ENCODE results near the gene LRP8.

Gene LRP8

DNA sequence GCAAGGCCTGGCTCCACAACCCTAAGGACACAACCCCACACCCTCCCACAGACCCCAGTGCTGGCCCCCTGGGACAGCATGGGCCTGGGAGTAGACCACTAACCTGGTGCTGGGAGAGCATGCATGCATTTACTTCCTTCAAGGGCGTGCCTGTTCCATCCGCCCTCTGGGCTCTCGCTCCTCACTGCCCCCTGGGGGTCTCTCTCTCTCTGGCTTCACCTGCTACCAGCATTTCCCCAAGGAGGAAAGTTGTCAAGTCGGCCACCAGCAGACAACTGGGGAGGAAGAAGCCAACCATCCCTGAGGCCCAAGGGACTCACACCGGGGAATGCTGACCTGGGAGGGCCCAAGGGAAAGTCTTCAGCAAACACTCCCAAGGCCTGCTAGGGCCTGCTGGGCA lies 6.5 kb downstream of the LRP8 start:
- no peak for DNase-seq

DNA sequence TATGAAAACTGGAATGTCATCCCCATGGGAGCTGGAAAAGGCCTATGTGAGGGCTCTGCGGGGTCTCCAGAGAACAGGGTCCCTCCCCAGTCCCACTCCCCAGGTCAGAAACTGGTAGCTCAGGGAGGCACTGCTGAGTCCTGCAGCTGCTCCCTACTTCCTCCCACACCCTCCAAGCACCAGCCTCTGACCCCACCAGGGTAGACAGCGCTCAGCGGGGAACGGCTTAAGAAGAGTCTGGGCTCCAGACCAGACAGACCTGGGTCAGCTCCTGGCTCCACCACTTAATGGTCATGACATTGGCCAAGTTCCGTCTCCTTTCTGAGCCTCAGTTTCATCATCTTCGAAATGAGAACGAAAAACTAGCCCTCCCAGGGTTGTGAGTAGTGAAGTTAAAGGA lies 7.2 kb downstream of the LRP8 start:
- no peak for DNase-seq

DNA sequence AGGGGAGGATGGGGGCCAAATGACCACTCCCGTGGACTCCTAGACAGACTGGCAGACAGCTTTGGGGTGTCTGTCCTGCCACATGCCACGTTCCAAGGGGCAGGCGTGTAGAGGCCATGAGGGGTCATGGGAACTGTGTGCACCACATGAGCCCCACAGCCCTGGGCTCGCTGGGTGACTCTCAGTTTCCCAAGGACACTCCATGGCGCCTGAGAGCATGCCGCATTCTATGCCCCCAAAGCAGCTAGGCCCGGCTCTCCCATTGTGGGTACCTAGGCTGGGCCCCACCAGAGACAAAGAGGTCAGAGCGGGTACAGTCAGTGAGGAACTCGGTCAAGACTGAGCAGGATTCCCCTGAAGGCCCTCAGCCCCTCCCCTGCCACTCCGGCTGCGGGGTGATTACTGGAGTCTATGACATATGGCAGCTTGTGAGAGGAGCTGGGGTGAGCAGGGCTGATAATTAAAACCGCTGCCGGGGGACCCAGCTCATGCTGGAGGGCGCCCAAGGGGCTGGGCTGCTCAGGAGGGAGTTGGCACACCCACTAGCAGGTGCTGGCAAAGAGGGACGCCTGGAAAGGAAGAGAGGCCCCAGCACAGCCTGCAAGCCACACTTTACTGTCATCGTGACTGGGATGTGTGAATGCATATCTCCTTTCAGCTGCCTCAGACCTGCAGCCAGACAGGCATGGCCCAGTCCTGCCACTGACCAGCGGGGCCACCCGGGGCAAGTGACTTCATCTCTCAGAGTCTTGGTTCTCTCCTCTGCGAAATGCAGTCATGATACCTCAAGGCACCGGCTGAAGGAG lies 8.4 kb downstream of the LRP8 start:
- DNase-seq = no peak

DNA sequence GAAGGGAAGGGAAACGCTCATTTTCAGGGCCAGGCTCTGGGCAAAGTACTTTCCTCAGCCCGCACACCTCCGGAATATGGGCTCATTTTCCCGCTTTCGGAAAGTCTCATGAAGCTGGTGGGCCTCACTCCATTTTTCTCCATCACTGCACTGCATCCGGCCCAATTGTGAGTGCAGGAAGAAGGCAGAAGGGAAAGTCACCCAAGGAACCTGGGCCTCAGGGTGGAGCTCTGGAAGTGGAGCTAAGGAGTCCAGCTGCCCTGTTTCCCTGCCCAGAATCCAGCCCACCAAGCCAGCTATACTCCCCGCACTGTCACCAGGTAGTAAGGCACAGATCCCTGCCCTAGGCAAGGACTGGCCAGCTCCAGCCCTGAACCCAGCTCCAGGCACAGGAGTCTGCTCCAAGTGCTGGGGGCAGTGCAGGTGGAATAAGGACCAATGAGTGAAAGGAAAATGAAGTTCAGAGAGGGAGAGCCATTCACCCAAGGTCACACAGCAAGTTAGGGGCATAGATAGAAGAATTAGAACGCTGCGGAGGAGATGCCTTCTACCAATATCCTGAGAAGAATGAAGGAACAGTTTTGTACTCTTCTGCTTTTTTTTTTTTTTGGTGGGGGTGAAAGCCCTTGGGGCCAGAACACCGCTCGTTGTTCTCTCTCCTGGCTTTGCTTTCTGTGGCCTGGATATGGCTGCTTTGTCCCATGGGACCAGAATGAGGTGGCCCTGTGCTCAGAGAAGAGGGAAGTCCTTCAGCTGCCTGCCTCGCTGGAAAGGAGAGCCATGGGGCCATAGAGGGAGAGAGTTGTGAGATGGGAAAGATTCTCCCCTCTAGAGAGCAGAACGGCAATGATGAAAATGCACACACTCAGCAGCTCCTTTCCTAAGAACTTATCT lies 10.0 kb downstream of the LRP8 start:
- DNase-seq = no peak

DNA sequence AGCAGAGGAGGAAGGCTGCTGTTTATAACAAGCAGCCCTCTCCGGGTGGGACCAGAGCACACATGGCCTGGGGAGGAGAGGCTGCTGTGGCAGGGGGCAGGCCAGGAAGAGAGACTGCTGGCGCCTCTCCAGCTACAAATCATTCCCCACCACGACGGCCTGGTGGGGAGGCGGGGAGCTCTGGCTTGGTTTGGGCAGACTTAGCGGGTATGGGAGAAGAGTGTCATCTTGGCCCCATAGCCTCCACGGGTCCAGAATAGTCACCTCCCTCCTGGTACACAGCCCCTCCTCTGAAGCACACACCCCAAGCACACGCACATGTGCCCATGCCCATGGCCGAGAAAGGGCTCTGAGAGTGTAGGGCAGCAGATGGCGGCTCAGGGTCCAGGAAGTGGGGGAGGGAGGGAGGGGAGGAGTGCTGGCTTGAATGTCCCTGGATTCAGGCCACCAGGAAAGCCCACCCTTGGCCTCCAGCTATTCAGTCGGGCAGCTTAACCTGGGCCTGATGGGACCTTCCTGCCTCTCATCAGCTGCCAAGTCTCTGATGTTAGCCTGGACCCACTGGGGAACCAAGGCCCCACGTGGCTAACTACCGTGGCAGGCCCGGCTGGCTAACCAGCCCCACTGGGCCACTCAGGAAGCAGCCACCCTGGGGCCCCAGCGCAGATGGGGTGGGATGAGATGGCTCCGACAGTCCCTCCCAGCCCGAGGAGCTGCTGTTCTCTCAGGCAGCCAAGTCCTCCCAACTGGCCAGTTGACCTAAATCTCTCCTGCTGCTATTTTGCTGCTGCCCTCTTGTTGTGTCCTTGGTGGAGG lies 10.9 kb downstream of the LRP8 start:
- no peak for DNase-seq

DNA sequence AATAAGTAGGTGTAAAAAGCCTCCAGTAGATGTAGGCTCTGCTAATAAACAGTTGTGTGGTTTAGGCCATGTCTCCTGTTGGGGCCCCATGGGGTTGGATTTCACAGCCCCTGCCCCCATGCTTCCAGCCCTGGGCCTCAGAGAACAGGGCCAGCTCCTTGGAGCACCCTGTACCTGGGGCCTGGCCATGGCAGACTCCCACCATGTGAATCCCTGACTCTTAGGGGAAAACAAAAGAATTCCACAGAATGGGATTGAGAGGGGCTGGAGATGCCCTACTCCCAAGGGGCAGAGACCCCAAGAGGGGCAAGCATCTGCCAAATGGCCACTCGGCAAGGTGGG lies 11.5 kb downstream of the LRP8 start:
- no peak for DNase-seq

DNA sequence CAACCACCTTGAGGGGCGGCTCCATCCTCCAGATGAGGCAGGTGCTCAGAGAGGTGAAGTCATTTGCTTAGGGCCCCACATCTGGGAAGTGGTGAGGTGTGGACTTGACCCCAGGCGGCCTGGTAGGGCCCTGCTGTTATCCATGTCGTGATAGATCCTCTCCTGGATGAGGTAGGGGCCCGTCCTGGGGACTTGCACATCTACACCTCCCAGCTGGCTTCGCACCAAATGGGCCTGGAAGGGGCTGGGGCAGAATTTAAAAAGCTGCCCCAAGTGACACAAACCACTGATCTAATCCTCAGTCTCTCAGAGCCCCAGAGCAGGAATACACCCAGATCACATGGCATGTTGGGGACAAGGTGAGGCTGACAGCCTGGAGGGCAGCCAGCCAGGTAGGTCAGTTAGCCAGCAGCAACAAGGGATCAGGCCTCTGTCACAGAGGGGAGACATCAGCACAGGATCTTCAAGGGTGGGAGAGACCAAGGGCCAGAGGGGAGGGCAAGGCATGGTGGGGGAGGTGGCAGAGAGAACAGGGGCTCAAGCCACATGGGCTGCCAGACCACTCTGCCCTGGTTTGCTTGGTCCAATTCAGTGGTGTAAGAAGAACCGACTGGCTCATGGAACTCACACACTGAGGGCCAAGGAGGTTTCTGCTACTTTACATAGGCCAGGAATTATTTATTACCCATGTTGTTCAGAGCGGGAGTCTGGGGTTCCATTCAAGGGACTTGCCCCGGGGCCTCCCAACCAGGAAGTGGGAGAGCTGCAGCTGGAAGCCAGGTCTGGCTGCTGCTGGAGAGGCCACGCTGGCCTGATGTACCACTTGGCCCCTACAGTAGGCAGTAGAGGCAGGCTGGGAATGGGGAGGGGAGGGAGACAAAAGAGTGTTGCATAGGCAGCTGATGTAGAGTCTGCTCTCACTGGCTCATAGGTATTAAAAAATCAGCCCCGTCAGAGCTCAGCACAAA lies 12.1 kb downstream of the LRP8 start:
- DNase-seq = no peak

DNA sequence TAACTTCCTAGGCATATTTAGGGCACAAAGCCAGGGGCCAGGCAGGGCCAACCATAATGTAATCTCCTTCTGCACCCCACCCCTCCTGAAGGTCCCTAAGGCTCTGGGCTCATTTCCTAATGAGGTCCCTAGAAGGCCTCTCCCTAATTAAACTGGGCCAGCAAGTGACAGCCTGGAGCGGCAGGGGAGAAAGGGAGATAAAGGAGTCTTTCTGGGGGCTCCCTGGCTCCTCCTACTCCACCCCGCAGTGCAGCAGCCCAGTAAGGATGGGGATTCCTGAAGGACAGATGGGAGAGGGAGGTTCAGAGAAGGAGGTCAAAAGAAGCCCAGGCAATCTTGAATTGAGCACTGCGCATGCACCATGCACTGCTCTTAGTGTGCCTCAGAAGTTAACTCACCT lies 12.8 kb downstream of the LRP8 start:
- DNase-seq = no peak

DNA sequence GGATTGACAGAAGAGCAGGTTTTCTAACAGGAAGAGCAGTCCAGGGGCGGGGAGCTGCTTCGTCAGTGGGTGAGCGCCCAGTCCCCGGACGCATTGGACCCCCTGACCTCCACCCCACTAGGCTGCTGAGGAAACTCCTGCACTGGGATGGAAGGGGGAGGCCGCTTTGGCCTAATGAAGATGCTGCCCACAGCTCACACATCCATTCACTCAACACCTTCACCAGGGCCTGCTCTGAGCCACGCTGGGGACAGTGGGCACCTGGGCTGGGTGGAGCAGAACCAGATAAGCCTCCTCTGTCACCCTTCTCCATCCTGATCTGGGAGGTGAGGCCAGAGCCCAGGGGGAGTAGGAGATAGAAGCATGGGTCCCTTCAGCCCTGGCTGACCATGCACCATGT lies 13.3 kb downstream of the LRP8 start:
- no peak for DNase-seq

DNA sequence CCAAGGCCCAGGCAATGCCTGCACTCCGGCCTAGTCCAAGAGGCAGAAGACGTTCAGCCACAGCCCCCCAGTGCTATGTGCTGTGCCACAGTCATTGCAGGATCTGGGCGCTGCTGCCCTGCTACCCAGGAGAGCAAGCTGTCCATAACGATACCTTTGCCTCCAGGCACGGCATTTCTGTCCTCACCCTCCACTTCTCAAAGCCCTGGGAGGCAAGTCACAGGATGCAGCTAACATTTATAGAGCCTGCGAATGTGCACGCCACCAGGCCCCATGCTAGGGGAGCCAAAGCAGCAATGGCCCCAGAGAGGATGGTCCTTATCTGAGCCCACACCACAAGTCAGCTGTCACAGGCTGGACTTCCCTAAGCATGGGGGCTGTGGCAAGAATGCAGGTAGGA lies 13.8 kb downstream of the LRP8 start:
- DNase-seq = no peak

DNA sequence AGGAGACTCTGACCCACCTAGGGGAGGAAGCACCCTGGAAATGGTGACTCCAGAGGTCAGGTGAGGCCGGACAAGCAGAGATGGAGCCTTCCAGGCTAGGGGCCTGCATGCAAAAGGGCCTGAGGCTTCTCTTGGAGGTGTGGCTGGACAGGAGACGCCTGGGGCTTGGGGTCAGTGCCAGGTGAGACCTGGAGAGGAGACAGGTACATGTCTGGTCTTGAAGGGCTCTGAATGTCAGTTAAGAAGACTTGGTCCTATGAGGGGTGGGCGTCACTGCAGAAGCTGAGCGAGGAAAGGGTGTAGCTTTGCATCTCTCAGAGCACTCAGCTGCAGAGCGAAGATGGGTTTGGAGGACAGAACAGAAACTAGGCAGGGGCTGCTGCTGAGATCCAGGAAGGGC lies 14.3 kb downstream of the LRP8 start:
- no peak for DNase-seq

DNA sequence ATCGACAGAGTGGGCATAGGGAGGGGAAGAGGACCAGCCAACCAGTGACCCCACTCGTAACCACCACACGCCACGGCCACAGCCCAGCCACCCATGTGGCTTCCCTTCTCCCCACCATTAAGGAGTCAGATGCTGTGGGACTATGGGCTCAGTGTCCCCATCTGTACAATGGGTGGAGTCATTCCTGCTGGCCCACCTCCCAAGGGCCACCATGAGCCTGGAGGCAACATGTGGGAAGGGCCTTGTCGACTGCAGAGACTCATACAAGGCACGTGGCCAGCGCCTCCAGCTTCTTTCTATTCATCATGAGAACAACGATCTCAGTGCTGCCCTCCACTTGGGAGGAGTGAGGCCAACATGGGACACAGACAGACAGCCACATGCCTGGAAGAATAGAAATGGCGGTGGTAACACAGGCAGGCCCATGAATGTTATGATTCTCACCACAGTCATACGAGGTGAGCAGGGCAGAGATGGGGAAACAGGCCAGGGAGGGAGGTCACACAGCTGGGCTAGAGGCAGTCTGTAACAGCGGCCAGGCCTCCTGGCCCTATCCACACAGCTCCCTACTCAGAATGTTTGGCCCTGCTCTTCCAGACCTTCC lies 16.1 kb downstream of the LRP8 start:
- DNase-seq = no peak

DNA sequence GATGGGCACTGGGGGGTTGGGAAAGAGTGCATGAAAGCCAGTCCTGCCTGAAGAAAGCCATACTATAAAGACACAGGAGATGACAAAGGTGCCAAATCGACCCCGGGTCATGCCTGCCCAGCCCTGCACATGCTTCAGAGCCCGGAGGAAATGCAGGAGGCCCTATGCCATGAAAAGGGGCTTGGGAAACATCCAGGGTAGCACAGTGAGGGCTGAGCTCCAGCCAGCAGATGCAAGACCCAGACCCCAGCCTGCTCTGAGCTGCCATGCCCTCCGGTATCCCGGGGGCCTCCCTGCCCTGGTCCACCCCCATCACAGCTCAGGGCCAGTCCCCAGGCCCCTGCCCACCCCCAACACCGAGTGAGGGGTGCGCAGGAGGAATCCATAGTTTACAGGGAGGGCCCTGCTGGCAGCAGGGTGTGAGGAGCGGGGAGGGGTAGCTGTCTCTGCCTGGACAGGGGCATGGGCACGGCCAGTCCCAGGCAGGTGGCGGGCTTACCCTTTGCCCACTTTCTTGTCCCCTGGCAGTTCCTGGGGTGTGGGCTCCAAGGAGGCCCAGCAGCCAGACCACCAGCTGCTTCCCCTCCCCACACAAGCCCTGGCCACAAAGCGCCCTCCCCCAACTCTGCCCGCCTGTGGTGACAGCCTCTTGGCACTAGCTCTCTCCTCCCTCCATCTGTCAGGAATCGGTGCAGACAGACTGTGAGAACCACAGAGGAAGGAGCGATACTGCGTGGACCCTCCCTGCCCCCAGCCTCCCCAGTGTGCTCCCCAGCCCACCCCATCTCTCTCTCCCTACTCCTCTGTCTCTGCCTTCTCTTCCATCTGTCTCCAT lies 16.8 kb downstream of the LRP8 start:
- no peak for DNase-seq

DNA sequence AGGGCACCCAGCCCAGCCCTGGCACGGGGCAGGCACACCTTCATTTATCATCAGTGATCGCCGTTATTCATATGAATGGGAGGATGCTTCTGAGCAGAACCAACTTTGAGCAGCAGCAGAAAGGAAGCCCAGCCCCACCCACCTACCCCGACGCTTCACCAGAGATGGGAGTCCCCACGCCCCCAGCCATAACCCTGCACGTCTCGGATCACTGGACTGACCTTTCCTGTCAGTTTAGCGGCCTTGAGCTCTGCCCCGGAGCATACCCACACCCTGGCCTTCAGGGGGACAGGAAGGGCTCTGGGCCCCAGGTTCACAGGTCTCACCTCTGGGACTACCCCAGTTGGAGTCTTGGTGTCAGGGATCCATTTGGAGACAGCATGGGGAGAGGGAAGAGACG lies 18.1 kb downstream of the LRP8 start:
- no peak for DNase-seq

DNA sequence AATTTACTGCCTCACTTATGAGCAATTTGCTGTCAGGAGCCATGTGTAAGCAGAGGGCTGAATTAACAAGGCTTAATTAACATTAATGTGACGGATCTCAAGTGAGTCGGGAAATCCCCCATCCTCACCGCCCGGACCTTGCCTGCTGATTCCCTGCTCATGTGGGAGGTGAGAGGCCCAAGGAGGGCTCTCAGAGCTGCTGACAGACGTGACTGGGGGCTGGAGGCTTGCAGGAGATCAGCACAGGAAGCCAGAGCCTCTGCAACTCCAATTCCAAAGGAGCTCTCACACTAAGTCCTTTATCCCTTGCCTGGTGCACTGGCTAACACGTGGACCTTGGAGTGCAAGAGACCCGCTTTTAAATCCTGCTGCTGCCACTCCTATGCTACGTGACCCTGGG lies 19.4 kb downstream of the LRP8 start:
- no peak for DNase-seq

DNA sequence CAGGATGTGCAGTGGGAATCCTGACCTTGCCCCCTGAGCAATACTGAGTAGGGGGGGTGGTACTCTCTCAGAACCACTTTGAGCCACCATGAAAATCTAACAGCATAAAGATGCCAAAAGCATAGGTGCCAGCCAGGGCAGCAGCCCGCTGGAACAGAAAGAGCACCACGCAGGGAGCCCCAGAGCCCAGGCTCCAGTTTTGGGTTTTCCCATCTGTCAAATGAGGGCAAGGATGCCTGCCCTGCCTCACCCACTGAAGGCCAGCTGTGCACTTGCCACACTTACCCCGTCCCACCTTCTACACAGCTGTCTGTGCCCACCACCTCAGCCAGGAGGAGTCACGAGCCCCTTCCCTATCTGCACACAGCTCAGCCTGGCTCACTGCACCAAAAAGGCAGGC lies 20.8 kb downstream of the LRP8 start:
- DNase-seq = no peak

DNA sequence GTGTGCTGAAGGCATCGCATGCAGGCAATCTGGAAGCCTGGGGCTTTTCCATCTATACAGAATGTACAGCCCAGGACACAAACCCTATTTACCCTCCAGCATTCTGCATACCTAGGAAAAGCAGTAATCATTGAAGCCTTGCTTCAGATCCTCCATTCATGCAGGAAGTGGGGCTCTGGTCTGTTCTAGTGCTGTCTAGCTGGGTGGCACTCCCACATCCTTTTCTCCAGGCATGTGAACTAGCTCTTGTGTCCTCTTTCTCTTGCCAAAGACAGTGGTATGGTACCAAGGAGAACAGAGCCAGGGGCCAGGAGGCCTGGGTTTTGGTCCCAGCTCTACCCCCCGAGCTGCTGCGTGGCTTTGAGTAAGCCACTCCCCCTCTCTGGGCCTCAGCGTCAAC lies 21.7 kb downstream of the LRP8 start:
- no peak for DNase-seq

DNA sequence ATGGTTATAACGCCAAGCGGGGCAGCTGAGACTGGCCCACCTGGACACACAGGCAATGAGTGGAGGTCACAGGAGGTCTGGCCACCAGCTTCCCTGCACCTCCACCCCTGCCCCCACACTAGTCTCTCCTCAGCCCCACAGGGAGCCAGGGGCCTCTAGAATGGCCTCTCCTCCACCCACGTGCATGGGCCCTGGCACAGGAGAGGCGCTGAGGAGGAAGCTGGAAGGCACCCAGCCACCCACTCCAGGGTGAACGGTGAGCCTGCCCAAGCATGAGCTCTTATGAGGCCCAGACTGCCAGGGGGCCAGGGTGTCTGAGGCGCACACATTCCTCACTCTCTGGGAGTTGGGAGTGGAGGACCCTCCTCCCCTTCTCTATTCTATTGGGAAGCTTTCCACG lies 22.2 kb downstream of the LRP8 start:
- DNase-seq = no peak

DNA sequence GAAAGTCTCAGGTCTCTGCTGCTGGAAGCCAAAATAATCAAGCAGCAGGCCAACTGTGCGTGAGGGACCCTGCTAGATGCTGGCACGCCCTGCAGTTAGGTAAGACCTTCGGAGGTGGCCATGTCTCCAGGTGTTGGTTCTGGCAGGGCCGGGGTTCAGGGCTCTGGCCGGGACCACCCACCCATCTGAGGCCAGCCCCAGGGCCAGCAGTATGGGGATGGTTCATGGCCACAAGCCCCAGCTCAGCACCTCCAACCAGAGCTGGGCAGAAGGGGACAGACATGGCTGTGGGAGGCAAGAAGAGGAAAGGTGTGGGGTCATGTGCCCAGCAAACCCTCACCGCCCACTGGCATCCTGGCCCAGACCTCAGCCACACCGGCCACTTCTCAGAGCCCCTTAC lies 23.3 kb downstream of the LRP8 start:
- no peak for DNase-seq

DNA sequence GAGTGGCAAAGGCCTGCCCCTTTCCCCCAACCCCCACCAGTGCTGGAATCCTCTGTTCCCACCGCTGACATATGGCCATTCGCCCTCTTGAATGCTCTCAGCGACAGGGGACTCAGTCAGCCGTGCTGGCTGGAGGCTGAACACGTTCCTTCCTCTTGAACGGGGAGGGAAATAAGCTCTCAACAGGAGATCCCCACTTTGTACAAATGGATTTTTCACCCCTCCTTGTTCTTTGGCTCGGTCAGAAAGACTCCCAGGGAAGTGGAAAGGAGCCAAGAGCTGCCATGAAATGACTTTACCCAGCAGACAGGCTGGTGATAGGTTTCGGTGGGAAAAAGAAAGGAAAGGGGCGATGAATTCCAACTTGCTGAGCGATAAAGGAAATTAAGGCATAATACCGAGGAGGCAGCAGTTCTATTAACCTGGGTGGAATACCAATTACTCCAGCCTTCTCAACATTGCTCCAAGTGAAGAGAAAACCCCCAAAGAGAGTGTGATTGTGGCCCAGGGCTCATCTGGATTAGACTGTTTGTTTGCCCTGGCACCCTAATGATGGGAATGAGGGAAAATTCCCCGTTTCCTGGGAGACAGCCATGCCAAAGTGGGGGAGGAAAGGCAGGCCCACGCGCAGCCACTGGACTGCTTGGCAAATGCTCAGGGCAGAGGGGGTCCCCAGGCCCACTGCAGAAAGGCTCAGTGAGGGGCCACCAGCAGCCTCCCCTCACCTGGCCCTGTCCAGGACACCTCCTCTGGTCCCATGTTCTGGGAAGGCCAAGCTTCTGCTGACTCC lies 23.9 kb downstream of the LRP8 start:
- no peak for DNase-seq

Measured in CD4-positive, alpha-beta T cell treated with Interferon gamma for 1 hour (primary cell).